Prostate gland (tissue), 2 donors: ENCODE results near the gene KDM4B.

Experiments
- POLR2A ChIP-seq: fragments of 450-650 bp; IDR thresholded peaks from one replicate; pipeline ENCODE4 v1.6.1; 2016; ENCODE audit warnings: antibody characterized with exemption, mild to moderate bottlenecking
- POLR2AphosphoS5 ChIP-seq: sonication (generic); formaldehyde crosslinking; IDR thresholded peaks from one replicate; pipeline ENCODE4 v1.6.1; 2017; ENCODE audit warnings: antibody characterized with exemption
- TF ChIP-seq, protein P1 (sequence below), 4 experiments: fragments of 200-600 bp in 2 of 4; fragments of 450-650 bp in 2 of 4; sonication (generic) in 2 of 4; IDR thresholded peaks; 1 replicate in 3 of 4; 2 replicates in 1 of 4; pipeline ENCODE4 v1.5.1; 2016 to 2019; ENCODE audit warnings: antibody characterized with exemption in 4 of 4, mild to moderate bottlenecking in 2 of 4, moderate library complexity in 2 of 4

- TF ChIP-seq POLR2A (no peak), POLR2AphosphoS5 (no peak)
- TF ChIP-seq, protein P1, sequence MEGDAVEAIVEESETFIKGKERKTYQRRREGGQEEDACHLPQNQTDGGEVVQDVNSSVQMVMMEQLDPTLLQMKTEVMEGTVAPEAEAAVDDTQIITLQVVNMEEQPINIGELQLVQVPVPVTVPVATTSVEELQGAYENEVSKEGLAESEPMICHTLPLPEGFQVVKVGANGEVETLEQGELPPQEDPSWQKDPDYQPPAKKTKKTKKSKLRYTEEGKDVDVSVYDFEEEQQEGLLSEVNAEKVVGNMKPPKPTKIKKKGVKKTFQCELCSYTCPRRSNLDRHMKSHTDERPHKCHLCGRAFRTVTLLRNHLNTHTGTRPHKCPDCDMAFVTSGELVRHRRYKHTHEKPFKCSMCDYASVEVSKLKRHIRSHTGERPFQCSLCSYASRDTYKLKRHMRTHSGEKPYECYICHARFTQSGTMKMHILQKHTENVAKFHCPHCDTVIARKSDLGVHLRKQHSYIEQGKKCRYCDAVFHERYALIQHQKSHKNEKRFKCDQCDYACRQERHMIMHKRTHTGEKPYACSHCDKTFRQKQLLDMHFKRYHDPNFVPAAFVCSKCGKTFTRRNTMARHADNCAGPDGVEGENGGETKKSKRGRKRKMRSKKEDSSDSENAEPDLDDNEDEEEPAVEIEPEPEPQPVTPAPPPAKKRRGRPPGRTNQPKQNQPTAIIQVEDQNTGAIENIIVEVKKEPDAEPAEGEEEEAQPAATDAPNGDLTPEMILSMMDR (IDR thresholded peaks at IDR 0.05), result no peak
These were observed 160.8 kb downstream of the KDM4B start for GRCh38 chr19:5129691-5130090.
